Neuron (in vitro differentiated cells): ENCODE data around the gene CLECL1.

Source experiments
- H2AFZ ChIP-seq: one replicate; pipeline ENCODE4 v1.6.1; 2013; ENCODE audit warnings: low read depth, mild to moderate bottlenecking, inconsistent platforms, low read length, moderate library complexity
- H3K27me3 ChIP-seq: one replicate; pipeline ENCODE4 v1.6.1; 2013; ENCODE audit warnings: low read length; ENCODE audit not compliant: insufficient read depth
- H3K36me3 ChIP-seq: one replicate; pipeline ENCODE4 v1.6.1; 2013; ENCODE audit warnings: low read length; ENCODE audit not compliant: insufficient read depth
- H3K4me1 ChIP-seq: one replicate; pipeline ENCODE4 v1.6.1; 2013; ENCODE audit warnings: low read length; ENCODE audit not compliant: insufficient read depth
- H3K4me3 ChIP-seq: 2 replicates; pipeline ENCODE4 v1.5.1; 2013; ENCODE audit warnings: mild to moderate bottlenecking, low read length, moderate library complexity
- H3K9me3 ChIP-seq: one replicate; pipeline ENCODE4 v1.6.1; 2013; ENCODE audit warnings: low read length

Gene CLECL1

GRCh38 chr12:9756706-9757105 lies 23.8 kb upstream of the CLECL1 start:
- Histone ChIP-seq H3K36me3 (no peaks in the 10 kb centered on the region), H2AFZ (no peak overlapping the region), H3K9me3 (no peaks in the 10 kb centered on the region), H3K4me1 (no peaks in the 10 kb centered on the region), H3K4me3 (no peak overlapping the region), H3K27me3 (no peaks in the 10 kb centered on the region)

GRCh38 chr12:9756170-9756569 lies 23.3 kb upstream of the CLECL1 start:
- H3K9me3 ChIP-seq = no peaks in the 10 kb centered on the region
- H3K4me3 ChIP-seq = no peak overlapping the region
- no peaks in the 10 kb centered on the region for H3K36me3 ChIP-seq
- no peaks in the 10 kb centered on the region for H3K4me1 ChIP-seq
- H2AFZ ChIP-seq = no peak overlapping the region
- no peaks in the 10 kb centered on the region for H3K27me3 ChIP-seq

GRCh38 chr12:9755567-9755966 lies 22.7 kb upstream of the CLECL1 start:
- no peak overlapping the region for H2AFZ ChIP-seq
- H3K27me3 ChIP-seq = no peaks in the 10 kb centered on the region
- H3K4me3 ChIP-seq = no peak overlapping the region
- no peaks in the 10 kb centered on the region for H3K4me1 ChIP-seq
- no peaks in the 10 kb centered on the region for H3K36me3 ChIP-seq
- no peaks in the 10 kb centered on the region for H3K9me3 ChIP-seq

- no peak overlapping the region for H3K4me3 ChIP-seq
- H3K4me1 ChIP-seq = no peaks in the 10 kb centered on the region
- no peaks in the 10 kb centered on the region for H3K9me3 ChIP-seq
- no peaks in the 10 kb centered on the region for H3K27me3 ChIP-seq
- no peaks in the 10 kb centered on the region for H3K36me3 ChIP-seq
- no peak overlapping the region for H2AFZ ChIP-seq
Observed at GRCh38 chr12:9755035-9755434, 22.1 kb upstream of the CLECL1 start.

GRCh38 chr12:9754099-9754927 lies 21.4 kb upstream of the CLECL1 start:
- no peaks in the 10 kb centered on the region for H3K36me3 ChIP-seq
- no peaks in the 10 kb centered on the region for H3K4me1 ChIP-seq
- H3K27me3 ChIP-seq = no peaks in the 10 kb centered on the region
- no peak overlapping the region for H3K4me3 ChIP-seq
- no peaks in the 10 kb centered on the region for H3K9me3 ChIP-seq
- no peak overlapping the region for H2AFZ ChIP-seq

- Histone ChIP-seq H3K4me1 (no peaks in the 10 kb centered on the region), H3K9me3 (no peaks in the 10 kb centered on the region), H3K27me3 (no peaks in the 10 kb centered on the region), H3K4me3 (no peak overlapping the region), H2AFZ (no peak overlapping the region), H3K36me3 (no peaks in the 10 kb centered on the region)
Observed at GRCh38 chr12:9753498-9753897, 20.6 kb upstream of the CLECL1 start.

- no peaks in the 10 kb centered on the region for H3K27me3 ChIP-seq
- no peak overlapping the region for H2AFZ ChIP-seq
- no peaks in the 10 kb centered on the region for H3K36me3 ChIP-seq
- H3K4me3 ChIP-seq = no peak overlapping the region
- no peaks in the 10 kb centered on the region for H3K9me3 ChIP-seq
- H3K4me1 ChIP-seq = no peaks in the 10 kb centered on the region
Observed at GRCh38 chr12:9753073-9753472, 20.2 kb upstream of the CLECL1 start.

- Histone ChIP-seq H3K4me1 (no peaks in the 10 kb centered on the region), H3K27me3 (no peaks in the 10 kb centered on the region)
Observed at GRCh38 chr12:9752145-9752933, 19.4 kb upstream of the CLECL1 start.

GRCh38 chr12:9751204-9752144 lies 18.6 kb upstream of the CLECL1 start:
- Histone ChIP-seq H3K4me1 (no peaks in the 10 kb centered on the region), H3K4me3 (no peak overlapping the region)

More at GRCh38 chr12:9752145-9752933, 19.4 kb upstream of the CLECL1 start:
- no peak overlapping the region for H3K4me3 ChIP-seq
- no peaks in the 10 kb centered on the region for H3K36me3 ChIP-seq
- H3K9me3 ChIP-seq = no peaks in the 10 kb centered on the region
- no peak overlapping the region for H2AFZ ChIP-seq

GRCh38 chr12:9750276-9751203 lies 17.6 kb upstream of the CLECL1 start:
- no peak overlapping the region for H2AFZ ChIP-seq
- no peaks in the 10 kb centered on the region for H3K4me1 ChIP-seq
- H3K9me3 ChIP-seq = no peaks in the 10 kb centered on the region
- no peaks in the 10 kb centered on the region for H3K27me3 ChIP-seq
- H3K4me3 ChIP-seq = no peak overlapping the region
- no peaks in the 10 kb centered on the region for H3K36me3 ChIP-seq

More at GRCh38 chr12:9751204-9752144, 18.6 kb upstream of the CLECL1 start:
- no peak overlapping the region for H2AFZ ChIP-seq
- H3K27me3 ChIP-seq = no peaks in the 10 kb centered on the region
- no peaks in the 10 kb centered on the region for H3K9me3 ChIP-seq
- no peaks in the 10 kb centered on the region for H3K36me3 ChIP-seq

- H3K4me1 ChIP-seq = no peaks in the 10 kb centered on the region
- no peaks in the 10 kb centered on the region for H3K36me3 ChIP-seq
- H3K9me3 ChIP-seq = no peaks in the 10 kb centered on the region
- no peak overlapping the region for H2AFZ ChIP-seq
- H3K27me3 ChIP-seq = no peaks in the 10 kb centered on the region
- no peak overlapping the region for H3K4me3 ChIP-seq
Observed at GRCh38 chr12:9749640-9750039, 16.7 kb upstream of the CLECL1 start.

GRCh38 chr12:9745199-9745598 lies 12.3 kb upstream of the CLECL1 start:
- H3K27me3 ChIP-seq = no peaks in the 10 kb centered on the region
- no peaks in the 10 kb centered on the region for H3K4me1 ChIP-seq

More at GRCh38 chr12:9745199-9745598, 12.3 kb upstream of the CLECL1 start:
- no peak overlapping the region for H2AFZ ChIP-seq
- no peaks in the 10 kb centered on the region for H3K36me3 ChIP-seq
- no peak overlapping the region for H3K4me3 ChIP-seq
- no peaks in the 10 kb centered on the region for H3K9me3 ChIP-seq
